ENCODE data around the gene XPNPEP1.
"Not testable (repeated sequence)": the region's sequence is repeated elsewhere in the genome, so short reads cannot be mapped to it uniquely, and the experiment has no call there.

The XPNPEP1 gene

GRCh38 chr10:109922358-109922975 is 844 bp downstream of the XPNPEP1 start:
- no peak for DNase-seq

GRCh38 chr10:109920016-109920415 is 3.3 kb downstream of the XPNPEP1 start:
- DNase-seq = no peak

- DNase-seq = no peak
Measured at GRCh38 chr10:109919220-109919619, 4.1 kb downstream of the XPNPEP1 start.

- DNase-seq = not testable (repeated sequence)
Measured at GRCh38 chr10:109918707-109919106, 4.6 kb downstream of the XPNPEP1 start.

GRCh38 chr10:109915566-109915965 is 7.7 kb downstream of the XPNPEP1 start:
- DNase-seq = no peak

- peak; percentile 55 for DNase-seq
Measured at GRCh38 chr10:109914966-109915365, 8.3 kb downstream of the XPNPEP1 start.

- no peak for DNase-seq
Measured at GRCh38 chr10:109913306-109913892, 9.9 kb downstream of the XPNPEP1 start.

GRCh38 chr10:109912335-109913281 is 10.7 kb downstream of the XPNPEP1 start:
- DNase-seq = no peak

GRCh38 chr10:109911903-109912302 is 11.4 kb downstream of the XPNPEP1 start:
- DNase-seq = no peak

GRCh38 chr10:109906316-109906715 is 17.0 kb downstream of the XPNPEP1 start:
- no peak for DNase-seq

GRCh38 chr10:109904397-109904796 is 18.9 kb downstream of the XPNPEP1 start:
- no peak for DNase-seq

- DNase-seq = no peak
Measured at GRCh38 chr10:109902992-109903947, 20.0 kb downstream of the XPNPEP1 start.

GRCh38 chr10:109899356-109900331 is 23.7 kb downstream of the XPNPEP1 start:
- no peak for DNase-seq

GRCh38 chr10:109898666-109899355 is 24.5 kb downstream of the XPNPEP1 start:
- DNase-seq = no peak

- no peak for DNase-seq
Measured at GRCh38 chr10:109898007-109898406, 25.3 kb downstream of the XPNPEP1 start.

- DNase-seq = no peak
Measured at GRCh38 chr10:109895848-109896247, 27.5 kb downstream of the XPNPEP1 start.

GRCh38 chr10:109895095-109895818 is 28.1 kb downstream of the XPNPEP1 start:
- no peak for DNase-seq

GRCh38 chr10:109894516-109894915 is 28.8 kb downstream of the XPNPEP1 start:
- DNase-seq = no peak

- no peak for DNase-seq
Measured at GRCh38 chr10:109893386-109893785, 29.9 kb downstream of the XPNPEP1 start.

- DNase-seq = no peak
Measured at GRCh38 chr10:109892931-109893330, 30.4 kb downstream of the XPNPEP1 start.

All from KG1 (cell line).